A549 treated with CORT108297 at 1 μM for 4 hours (cell line): ENCODE data around the gene RNPC3. TPM values are rescaled to one million over a fixed set of nuclear protein-coding genes. Genes with fewer than 3 reads are reported as not detected.

Source experiments
- total RNA-seq: library from RNA; stranded (reverse); fragments of 200-300 nt; extraction: Qiagen RNA extraction; gene quantifications from 5 replicates; pipeline ENCODE4 v1.2.3, GENCODE V29; 2022

RNPC3 gene
- total RNA-seq = 5.6 to 7.7 TPM (median 6.3 TPM) in 5 replicates

GRCh38 chr1:103525607-103526507, at the start of gene RNPC3:
RNPC3 (plus strand) TSS chr1:103525699; CDS start chr1:103526071, 372 bp downstream.

GRCh38 chr1:103571289-103571688, 45.8 kb downstream of the RNPC3 start, which contains the start of gene AMY2B:
AMY2B (plus strand) TSS chr1:103571589; CDS start chr1:103571603, 14 bp downstream.

Other genes starting within 250 kb of the RNPC3 start
- 0.39 to 0.71 TPM (median 0.55 TPM) in 5 replicates for gene AMY2B, start 45.9 kb downstream of the RNPC3 start, total RNA-seq
- not detected in 5 replicates for gene AMY2A, start 91.7 kb downstream of the RNPC3 start, total RNA-seq
- not detected in 5 replicates for gene AMY1A, start 130.1 kb downstream of the RNPC3 start, total RNA-seq
- not detected in 5 replicates for gene AMY1B, start 170.5 kb downstream of the RNPC3 start, total RNA-seq
- gene AMY1C, start 224.2 kb downstream of the RNPC3 start, total RNA-seq = not detected in 5 replicates